Measurements from ENCODE around the gene GARIN3.

DNA sequence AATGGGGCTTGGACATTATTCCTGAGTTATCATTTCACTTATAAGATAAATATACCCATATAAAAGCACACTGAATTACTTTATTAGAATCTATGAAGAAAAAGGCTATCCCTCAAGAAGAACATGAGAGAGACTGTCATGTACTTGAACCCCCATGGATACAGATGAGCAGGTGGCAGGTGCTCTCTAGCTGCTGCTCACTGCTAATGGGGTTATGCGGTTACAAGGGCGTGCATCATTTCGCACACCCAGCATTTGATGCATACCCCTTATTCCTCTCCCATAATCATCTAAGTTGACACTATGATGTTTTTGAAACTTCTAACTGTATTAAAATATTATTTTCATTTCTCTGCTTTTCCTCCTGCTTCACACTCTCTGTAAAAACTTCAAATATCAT is 31.0 kb upstream of the GARIN3 start:
- no peak for TF ChIP-seq EZH2phosphoT487 (IDR thresholded peaks at IDR 0.05; ENCODE audit: borderline replicate concordance, low read length)
- TF ChIP-seq, protein P1, sequence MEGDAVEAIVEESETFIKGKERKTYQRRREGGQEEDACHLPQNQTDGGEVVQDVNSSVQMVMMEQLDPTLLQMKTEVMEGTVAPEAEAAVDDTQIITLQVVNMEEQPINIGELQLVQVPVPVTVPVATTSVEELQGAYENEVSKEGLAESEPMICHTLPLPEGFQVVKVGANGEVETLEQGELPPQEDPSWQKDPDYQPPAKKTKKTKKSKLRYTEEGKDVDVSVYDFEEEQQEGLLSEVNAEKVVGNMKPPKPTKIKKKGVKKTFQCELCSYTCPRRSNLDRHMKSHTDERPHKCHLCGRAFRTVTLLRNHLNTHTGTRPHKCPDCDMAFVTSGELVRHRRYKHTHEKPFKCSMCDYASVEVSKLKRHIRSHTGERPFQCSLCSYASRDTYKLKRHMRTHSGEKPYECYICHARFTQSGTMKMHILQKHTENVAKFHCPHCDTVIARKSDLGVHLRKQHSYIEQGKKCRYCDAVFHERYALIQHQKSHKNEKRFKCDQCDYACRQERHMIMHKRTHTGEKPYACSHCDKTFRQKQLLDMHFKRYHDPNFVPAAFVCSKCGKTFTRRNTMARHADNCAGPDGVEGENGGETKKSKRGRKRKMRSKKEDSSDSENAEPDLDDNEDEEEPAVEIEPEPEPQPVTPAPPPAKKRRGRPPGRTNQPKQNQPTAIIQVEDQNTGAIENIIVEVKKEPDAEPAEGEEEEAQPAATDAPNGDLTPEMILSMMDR (IDR thresholded peaks at IDR 0.05; ENCODE audit: low read depth, low read length, poor library complexity, severe bottlenecking) = no peak
